Endothelial cell of umbilical vein (primary cell): ENCODE data around the gene GPR162. TPM values are rescaled to one million over a fixed set of nuclear protein-coding genes. Genes with fewer than 3 reads are reported as not detected.

Experiments used
- BruUV-seq: library from RNA; stranded (reverse); fragments of 400-500 nt; replicated peaks from 2 replicates; lab custom pipeline; 2021; lab: Mats Ljungman, UMichigan
- CTCF ChIA-PET: fragments of 300-600, 350-600 bp; sonication (Branson Sonifier 250); formaldehyde crosslinking; loops from one replicate; lab custom pipeline; 2021; ENCODE audit warnings: antibody characterized with exemption, inconsistent platforms; lab: Charles Lee
- POLR2A ChIA-PET: fragments of 300-600, 350-600 bp; sonication (Branson Sonifier 250); formaldehyde crosslinking; loops from one replicate; lab custom pipeline; 2021; ENCODE audit warnings: antibody characterized with exemption, inconsistent platforms; lab: Charles Lee
- DNase-seq: peaks from one replicate; pipeline ENCODE4 v3.0.0-alpha.2; 2011; ENCODE audit warnings: low read depth, low spot score
- FAIRE-seq: peaks from 2 replicates; lab custom pipeline; 2011; peaks lifted over from hg19 to GRCh38; lab: Jason Lieb, UNC
- H2AFZ ChIP-seq: 2 replicates; pipeline ENCODE4 v1.6.0; 2012; ENCODE audit warnings: low read depth, low read length, control low read depth, inconsistent platforms
- H3K27ac ChIP-seq: 2 replicates; pipeline ENCODE4 v1.5.1; 2011; ENCODE audit warnings: low read depth, mild to moderate bottlenecking, control low read depth, low read length, moderate library complexity; ENCODE audit not compliant: insufficient read depth
- H3K27me3 ChIP-seq, 2 experiments: 2 replicates each; pipeline versions ENCODE4 v1.6.0 to v1.6.1; 2011; ENCODE audit warnings: low read length in 2 of 2, mixed read lengths in 1 of 2; ENCODE audit not compliant: control insufficient read depth in 2 of 2, insufficient read depth in 2 of 2
- H3K36me3 ChIP-seq, 2 experiments: 2 replicates in 1 of 2; 3 replicates in 1 of 2; pipeline ENCODE4 v1.5.1; 2011; ENCODE audit warnings: low read length in 2 of 2, mild to moderate bottlenecking in 1 of 2, moderate library complexity in 1 of 2; ENCODE audit not compliant: control insufficient read depth in 2 of 2, insufficient read depth in 2 of 2; ENCODE audit errors: extremely low read depth in 1 of 2
- H3K4me1 ChIP-seq: 3 replicates; pipeline ENCODE4 v1.5.1; 2011; ENCODE audit warnings: mild to moderate bottlenecking, low read length; ENCODE audit not compliant: control insufficient read depth, insufficient read depth; ENCODE audit errors: extremely low read depth
- H3K4me2 ChIP-seq: 2 replicates; pipeline ENCODE4 v1.6.1; 2011; ENCODE audit warnings: low read length, control low read depth, mixed read lengths; ENCODE audit not compliant: insufficient read depth
- H3K4me3 ChIP-seq, 3 experiments: fragments of 200-600 bp in 1 of 3; sonication (generic), shearing (Covaris generic) in 1 of 3; replicated peaks in 1 of 3; 2 replicates each; pipeline ENCODE4 v1.5.1; 2011 to 2016; ENCODE audit warnings: control low read depth in 3 of 3, low read length in 3 of 3, mild to moderate bottlenecking in 2 of 3, inconsistent platforms in 1 of 3, low read depth in 1 of 3, moderate library complexity in 1 of 3; ENCODE audit not compliant: insufficient read depth in 1 of 3
- H3K79me2 ChIP-seq: 2 replicates; pipeline ENCODE4 v1.6.0; 2012; ENCODE audit warnings: low read length, inconsistent platforms; ENCODE audit not compliant: control insufficient read depth, insufficient read depth
- H3K9ac ChIP-seq: replicated peaks from 2 replicates; pipeline ENCODE3; 2011; ENCODE audit warnings: low read length, control low read depth; ENCODE audit not compliant: insufficient read depth; ENCODE audit errors: extremely low read depth
- H3K9me1 ChIP-seq: replicated peaks from 3 replicates; pipeline ENCODE4 v1.6.0; 2011; ENCODE audit warnings: mild to moderate bottlenecking, low read length; ENCODE audit not compliant: control insufficient read depth, insufficient read depth; ENCODE audit errors: extremely low read depth
- H3K9me3 ChIP-seq: replicated peaks from 2 replicates; pipeline ENCODE4 v1.5.1; 2012; ENCODE audit warnings: low read length, inconsistent platforms; ENCODE audit not compliant: control insufficient read depth, insufficient read depth
- H4K20me1 ChIP-seq: replicated peaks from 2 replicates; pipeline ENCODE3; 2011; ENCODE audit warnings: mild to moderate bottlenecking, low read length; ENCODE audit not compliant: control insufficient read depth, insufficient read depth; ENCODE audit errors: extremely low read depth
- EZH2 ChIP-seq: IDR thresholded peaks from 2 replicates; pipeline ENCODE4 v1.6.1; 2012; ENCODE audit warnings: borderline replicate concordance, low read depth, mild to moderate bottlenecking, moderate library complexity, low read length, inconsistent platforms; ENCODE audit not compliant: severe bottlenecking
- FOS ChIP-seq: IDR thresholded peaks from 2 replicates; pipeline ENCODE4 v1.6.1; 2011; ENCODE audit warnings: mild to moderate bottlenecking, low read length, moderate library complexity, borderline replicate concordance; ENCODE audit not compliant: insufficient read depth
- GATA2 ChIP-seq: IDR thresholded peaks from 2 replicates; pipeline ENCODE4 v1.7.0; 2011; ENCODE audit warnings: low read depth, mild to moderate bottlenecking, moderate library complexity, mixed read lengths, low read length; ENCODE audit not compliant: insufficient read length, insufficient read depth
- JUN ChIP-seq: IDR thresholded peaks from 2 replicates; pipeline ENCODE4 v1.6.1; 2011; ENCODE audit warnings: borderline replicate concordance, low read depth; ENCODE audit not compliant: insufficient read length, insufficient read depth
- MYC ChIP-seq: IDR thresholded peaks from one replicate; pipeline ENCODE4 v1.6.1; 2011; ENCODE audit warnings: mild to moderate bottlenecking, low read depth, low read length
- POLR2A ChIP-seq: IDR thresholded peaks from 2 replicates; pipeline ENCODE4 v1.6.1; 2012; ENCODE audit warnings: low read depth, mild to moderate bottlenecking, control low read depth, low read length
- POLR2AphosphoS5 ChIP-seq: IDR thresholded peaks from 2 replicates; pipeline ENCODE4 v1.6.1; 2012; ENCODE audit warnings: low read depth, mild to moderate bottlenecking, control low read depth, low read length, moderate library complexity; ENCODE audit not compliant: insufficient read depth
- dilution Hi-C: fragments of 300-500 bp; cut with MboI; formaldehyde crosslinking; loops from one replicate; pipeline ENCODE4 v1.15.0; 2019; ENCODE audit warnings: low sequenced_read_pairs; ENCODE audit not compliant: extremely low pct_ligation_motif_present
- intact Hi-C: fragments of 100-400 bp; cut with micrococcal nuclease; formaldehyde crosslinking; loops from one replicate; pipeline ENCODE4 v1.10.0; 2022
- polyA plus RNA-seq, 4 experiments: library from polyadenylated mRNA; depleted of rRNA in 3 of 4; stranded (reverse) in 3 of 4; unstranded in 1 of 4; fragments of >200 nt; gene quantifications; 2 replicates each; pipeline versions ENCODE4 v1.2.1 to v1.2.3, GENCODE V29; 2011 to 2012; ENCODE audit warnings: missing spikeins in 1 of 4
- total RNA-seq: library from RNA; stranded (reverse); gene quantifications from 2 replicates; pipeline ENCODE4 v1.2.3, GENCODE V29; 2021
- TF ChIP-seq, protein P1 (sequence below), 2 donors: IDR thresholded peaks; 1 replicate in 1 of 2; 2 replicates in 1 of 2; pipeline ENCODE4 v1.5.1; 2011; ENCODE audit warnings: low read length in 2 of 2, mild to moderate bottlenecking in 2 of 2, moderate library complexity in 2 of 2, control low read depth in 1 of 2, inconsistent platforms in 1 of 2, low read depth in 1 of 2; ENCODE audit not compliant: insufficient read depth in 1 of 2; ENCODE audit errors: extremely low read depth in 1 of 2
- TF ChIP-seq, protein P2 (sequence below): IDR thresholded peaks from 2 replicates; pipeline ENCODE4 v1.6.1; 2011; ENCODE audit not compliant: insufficient read depth, insufficient read length

The GPR162 gene
- total and polyA plus RNA-seq, 2 donors (not counting 3 experiments of a cell fraction or from before 2014, with no cell fraction given), result 9.7 to 13.7 TPM

DNA sequence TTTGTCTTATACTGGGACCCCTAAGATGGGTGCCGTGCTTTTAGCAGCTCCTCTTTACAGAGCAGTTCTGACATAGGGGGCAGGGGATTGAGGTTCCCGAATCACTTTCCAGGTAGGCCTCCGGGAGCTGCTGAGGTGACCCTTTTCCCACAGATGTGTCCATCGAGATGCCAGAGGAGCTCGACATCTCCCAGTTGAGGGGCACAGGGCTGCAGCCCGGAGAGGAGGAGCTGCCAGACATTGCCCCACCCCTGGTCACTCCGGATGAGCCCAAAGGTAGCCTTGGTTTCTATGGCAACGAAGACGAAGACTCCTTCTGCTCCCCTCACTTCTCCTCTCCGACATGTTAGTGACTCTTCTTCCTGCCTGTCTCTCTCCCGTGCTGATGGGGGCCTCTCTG is 41.4 kb downstream of the GPR162 start:
- Histone ChIP-seq H3K36me3 (peaks cover 9 to 53% of the 10 kb centered on the region in 2 experiments), H3K9me3 (no peaks in the 10 kb centered on the region), H3K4me2 (no peak overlapping the region), H3K79me2 (peaks cover 6% of the 10 kb centered on the region), H3K9ac (no peak overlapping the region), H3K9me1 (no peaks in the 10 kb centered on the region), H3K27me3 (no peaks in the 10 kb centered on the region), H3K27ac (no peak overlapping the region), H2AFZ (no peak overlapping the region), H3K4me3 (no peak overlapping the region), H3K4me1 (peaks cover 5% of the 10 kb centered on the region), H4K20me1 (no peaks in the 10 kb centered on the region)
- TF ChIP-seq FOS, result no peak
- no peak for TF ChIP-seq EZH2
- TF ChIP-seq, protein P1, sequence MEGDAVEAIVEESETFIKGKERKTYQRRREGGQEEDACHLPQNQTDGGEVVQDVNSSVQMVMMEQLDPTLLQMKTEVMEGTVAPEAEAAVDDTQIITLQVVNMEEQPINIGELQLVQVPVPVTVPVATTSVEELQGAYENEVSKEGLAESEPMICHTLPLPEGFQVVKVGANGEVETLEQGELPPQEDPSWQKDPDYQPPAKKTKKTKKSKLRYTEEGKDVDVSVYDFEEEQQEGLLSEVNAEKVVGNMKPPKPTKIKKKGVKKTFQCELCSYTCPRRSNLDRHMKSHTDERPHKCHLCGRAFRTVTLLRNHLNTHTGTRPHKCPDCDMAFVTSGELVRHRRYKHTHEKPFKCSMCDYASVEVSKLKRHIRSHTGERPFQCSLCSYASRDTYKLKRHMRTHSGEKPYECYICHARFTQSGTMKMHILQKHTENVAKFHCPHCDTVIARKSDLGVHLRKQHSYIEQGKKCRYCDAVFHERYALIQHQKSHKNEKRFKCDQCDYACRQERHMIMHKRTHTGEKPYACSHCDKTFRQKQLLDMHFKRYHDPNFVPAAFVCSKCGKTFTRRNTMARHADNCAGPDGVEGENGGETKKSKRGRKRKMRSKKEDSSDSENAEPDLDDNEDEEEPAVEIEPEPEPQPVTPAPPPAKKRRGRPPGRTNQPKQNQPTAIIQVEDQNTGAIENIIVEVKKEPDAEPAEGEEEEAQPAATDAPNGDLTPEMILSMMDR (IDR thresholded peaks at IDR 0.05; ENCODE audit: extremely low read depth in 1 of 2, insufficient read depth in 1 of 2, low read depth in 1 of 2, low read length in 2 of 2), result no peak
- no peak for TF ChIP-seq POLR2A
- intact Hi-C loops (no loop called here), dilution Hi-C loops (no loop called here)
- DNase-seq (no peak), FAIRE-seq (no peak)
- CTCF ChIA-PET, result no interaction called here
- no TSS peak for BruUV-seq
- POLR2A ChIA-PET, result no interaction called here

DNA sequence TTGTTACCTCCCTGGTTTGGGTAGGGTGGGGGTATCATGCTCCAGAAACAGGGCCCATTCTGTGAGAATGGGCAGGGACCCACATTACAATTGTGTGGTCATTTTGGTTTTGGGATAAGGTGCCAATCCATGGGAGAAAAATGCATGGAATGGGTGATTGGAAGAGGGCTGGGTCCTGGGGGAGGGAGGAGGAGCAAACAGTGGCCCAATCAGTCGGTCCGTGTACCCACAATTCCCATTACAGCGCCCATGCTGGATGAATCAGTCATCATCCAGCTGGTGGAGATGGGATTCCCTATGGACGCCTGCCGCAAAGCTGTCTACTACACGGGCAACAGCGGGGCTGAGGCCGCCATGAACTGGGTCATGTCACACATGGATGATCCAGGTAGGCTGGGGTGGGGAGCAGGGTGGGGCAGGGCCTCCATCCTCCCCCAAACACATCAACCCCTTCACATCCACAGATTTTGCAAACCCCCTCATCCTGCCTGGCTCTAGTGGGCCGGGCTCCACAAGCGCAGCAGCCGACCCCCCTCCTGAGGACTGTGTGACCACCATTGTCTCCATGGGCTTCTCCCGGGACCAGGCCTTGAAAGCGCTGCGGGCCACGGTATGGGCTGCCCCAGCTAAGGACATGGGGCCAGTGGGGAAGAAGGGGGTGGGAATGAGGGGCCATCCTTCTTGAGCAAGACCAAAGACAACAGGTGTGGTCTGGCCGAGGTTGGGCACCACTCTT is 42.1 kb downstream of the GPR162 start:
- no peak overlapping the region for H3K4me3 ChIP-seq
- H3K36me3 ChIP-seq, result peaks cover 2 to 47% of the 10 kb centered on the region in 2 experiments
- no peaks in the 10 kb centered on the region for H3K9me3 ChIP-seq
- no peak overlapping the region for H2AFZ ChIP-seq
- no TSS peak for BruUV-seq
- FAIRE-seq (no peak), DNase-seq (no peak)
- H3K79me2 ChIP-seq, result peaks cover 14% of the 10 kb centered on the region
- TF ChIP-seq JUN (no peak), MYC (no peak), EZH2 (no peak), GATA2 (no peak), POLR2AphosphoS5 (no peak), FOS (no peak), POLR2A (no peak)
- TF ChIP-seq, protein P1 (IDR thresholded peaks at IDR 0.05; ENCODE audit: extremely low read depth in 1 of 2, insufficient read depth in 1 of 2, low read depth in 1 of 2, low read length in 2 of 2), result no peak
- TF ChIP-seq, protein P2, sequence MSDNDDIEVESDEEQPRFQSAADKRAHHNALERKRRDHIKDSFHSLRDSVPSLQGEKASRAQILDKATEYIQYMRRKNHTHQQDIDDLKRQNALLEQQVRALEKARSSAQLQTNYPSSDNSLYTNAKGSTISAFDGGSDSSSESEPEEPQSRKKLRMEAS, result no peak
- H3K27ac ChIP-seq, result no peak overlapping the region
- no peak overlapping the region for H3K4me2 ChIP-seq
- H3K27me3 ChIP-seq, result no peaks in the 10 kb centered on the region
- CTCF ChIA-PET, result interaction anchor here (1.0 to 1.2 kb wide), 2 partner anchors 9 kb away, joined by 3 to 4 read pairs; partner anchors contain the start of gene SPSB2
- peaks cover 12% of the 10 kb centered on the region for H3K4me1 ChIP-seq
- no peaks in the 10 kb centered on the region for H3K9me1 ChIP-seq
- POLR2A ChIA-PET, result interaction anchor here (1.8 kb wide), 1 partner anchor 11 kb away, joined by 5 read pairs; the partner anchor contains the start of gene USP5
- H4K20me1 ChIP-seq, result no peaks in the 10 kb centered on the region
- no peak overlapping the region for H3K9ac ChIP-seq
- intact Hi-C loops (no loop called here), dilution Hi-C loops (no loop called here)
